Loucy (cell line): ENCODE measurements around the gene AHCY.
"Not testable (repeated sequence)": the region's sequence is repeated elsewhere in the genome, so short reads cannot be mapped to it uniquely, and the experiment has no call there.

Source experiments
- H2AFZ ChIP-seq: fragments of 200-600 bp; sonication (generic); 2 replicates; pipeline ENCODE4 v1.6.0; 2016; ENCODE audit warnings: antibody characterized with exemption, mild to moderate bottlenecking, low read length, moderate library complexity
- H3F3A ChIP-seq: fragments of 200-600 bp; 2 replicates; pipeline ENCODE4 v1.6.0; 2016; ENCODE audit warnings: antibody characterized with exemption, low read depth, mild to moderate bottlenecking
- H3K27me3 ChIP-seq: fragments of 200-600 bp; sonication (generic); 2 replicates; pipeline ENCODE4 v1.6.1; 2014; ENCODE audit warnings: low read length, mild to moderate bottlenecking; ENCODE audit not compliant: insufficient read depth, poor library complexity, severe bottlenecking
- H3K36me3 ChIP-seq: fragments of 200-600 bp; sonication (generic); 2 replicates; pipeline ENCODE4 v1.6.1; 2016; ENCODE audit warnings: low read length; ENCODE audit not compliant: insufficient read depth
- H3K4me1 ChIP-seq: fragments of 200-600 bp; sonication (generic); 2 replicates; pipeline ENCODE4 v1.5.1; 2014; ENCODE audit warnings: low read length, mild to moderate bottlenecking; ENCODE audit not compliant: insufficient read depth, poor library complexity, severe bottlenecking
- H3K4me2 ChIP-seq: fragments of 200-600 bp; sonication (generic); 2 replicates; pipeline ENCODE4 v1.6.0; 2014; ENCODE audit warnings: antibody characterized with exemption, low read length, low read depth, mild to moderate bottlenecking; ENCODE audit not compliant: poor library complexity, severe bottlenecking
- H3K4me3 ChIP-seq: fragments of 200-600 bp; sonication (generic); 2 replicates; pipeline ENCODE4 v1.5.1; 2014; ENCODE audit warnings: low read length, mild to moderate bottlenecking, mixed read lengths; ENCODE audit not compliant: poor library complexity, severe bottlenecking
- H3K79me2 ChIP-seq: fragments of 200-600 bp; sonication (generic); 2 replicates; pipeline ENCODE4 v1.6.1; 2014; ENCODE audit warnings: low read length; ENCODE audit not compliant: insufficient read depth
- H3K9ac ChIP-seq: fragments of 200-600 bp; sonication (generic); 2 replicates; pipeline ENCODE4 v1.6.0; 2014; ENCODE audit warnings: mild to moderate bottlenecking, low read depth, low read length, moderate library complexity; ENCODE audit not compliant: poor library complexity, severe bottlenecking
- H3K9me2 ChIP-seq: fragments of 200-600 bp; sonication (generic); replicated peaks from 2 replicates; pipeline ENCODE4 v1.6.1; 2016; ENCODE audit warnings: low read depth, low read length, mixed read lengths
- H3K9me3 ChIP-seq: fragments of 200-600 bp; sonication (generic); 2 replicates; pipeline ENCODE4 v1.6.1; 2014; ENCODE audit warnings: mild to moderate bottlenecking, antibody characterized with exemption, low read length, low read depth; ENCODE audit not compliant: insufficient read depth
- H4K20me1 ChIP-seq: fragments of 200-600 bp; sonication (generic); 2 replicates; pipeline ENCODE4 v1.6.0; 2014; ENCODE audit warnings: antibody characterized with exemption, low read length, mild to moderate bottlenecking; ENCODE audit not compliant: insufficient read depth, poor library complexity, severe bottlenecking
- EZH2phosphoT487 ChIP-seq: fragments of 200-600 bp; IDR thresholded peaks from 2 replicates; pipeline ENCODE4 v1.6.1; 2018; ENCODE audit warnings: antibody characterized with exemption, mild to moderate bottlenecking, moderate library complexity, borderline replicate concordance
- TF ChIP-seq, protein P1 (sequence below): fragments of 200-600 bp; sonication (generic); conservative IDR thresholded peaks from 2 replicates; pipeline ENCODE4 v1.5.1; 2014; ENCODE audit warnings: mild to moderate bottlenecking, antibody characterized with exemption, low read length

AHCY gene

GRCh38 chr20:34260208-34260942 is 42.8 kb downstream of the AHCY start:
- H4K20me1 ChIP-seq: no peaks in the 10 kb centered on the region
- no peak overlapping the region for H3K4me2 ChIP-seq
- H3K4me3 ChIP-seq: no peak overlapping the region
- no peaks in the 10 kb centered on the region for H3K9me3 ChIP-seq
- no peaks in the 10 kb centered on the region for H3K79me2 ChIP-seq
- H3K36me3 ChIP-seq: no peaks in the 10 kb centered on the region
- H3K27me3 ChIP-seq: no peaks in the 10 kb centered on the region
- H3K9ac ChIP-seq: no peak overlapping the region
- TF ChIP-seq EZH2phosphoT487: no peak
- TF ChIP-seq, protein P1, sequence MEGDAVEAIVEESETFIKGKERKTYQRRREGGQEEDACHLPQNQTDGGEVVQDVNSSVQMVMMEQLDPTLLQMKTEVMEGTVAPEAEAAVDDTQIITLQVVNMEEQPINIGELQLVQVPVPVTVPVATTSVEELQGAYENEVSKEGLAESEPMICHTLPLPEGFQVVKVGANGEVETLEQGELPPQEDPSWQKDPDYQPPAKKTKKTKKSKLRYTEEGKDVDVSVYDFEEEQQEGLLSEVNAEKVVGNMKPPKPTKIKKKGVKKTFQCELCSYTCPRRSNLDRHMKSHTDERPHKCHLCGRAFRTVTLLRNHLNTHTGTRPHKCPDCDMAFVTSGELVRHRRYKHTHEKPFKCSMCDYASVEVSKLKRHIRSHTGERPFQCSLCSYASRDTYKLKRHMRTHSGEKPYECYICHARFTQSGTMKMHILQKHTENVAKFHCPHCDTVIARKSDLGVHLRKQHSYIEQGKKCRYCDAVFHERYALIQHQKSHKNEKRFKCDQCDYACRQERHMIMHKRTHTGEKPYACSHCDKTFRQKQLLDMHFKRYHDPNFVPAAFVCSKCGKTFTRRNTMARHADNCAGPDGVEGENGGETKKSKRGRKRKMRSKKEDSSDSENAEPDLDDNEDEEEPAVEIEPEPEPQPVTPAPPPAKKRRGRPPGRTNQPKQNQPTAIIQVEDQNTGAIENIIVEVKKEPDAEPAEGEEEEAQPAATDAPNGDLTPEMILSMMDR: no peak
- no peaks in the 10 kb centered on the region for H3F3A ChIP-seq
- H3K4me1 ChIP-seq: no peaks in the 10 kb centered on the region
- H3K9me2 ChIP-seq: no peaks in the 10 kb centered on the region
- no peak overlapping the region for H2AFZ ChIP-seq

DNA sequence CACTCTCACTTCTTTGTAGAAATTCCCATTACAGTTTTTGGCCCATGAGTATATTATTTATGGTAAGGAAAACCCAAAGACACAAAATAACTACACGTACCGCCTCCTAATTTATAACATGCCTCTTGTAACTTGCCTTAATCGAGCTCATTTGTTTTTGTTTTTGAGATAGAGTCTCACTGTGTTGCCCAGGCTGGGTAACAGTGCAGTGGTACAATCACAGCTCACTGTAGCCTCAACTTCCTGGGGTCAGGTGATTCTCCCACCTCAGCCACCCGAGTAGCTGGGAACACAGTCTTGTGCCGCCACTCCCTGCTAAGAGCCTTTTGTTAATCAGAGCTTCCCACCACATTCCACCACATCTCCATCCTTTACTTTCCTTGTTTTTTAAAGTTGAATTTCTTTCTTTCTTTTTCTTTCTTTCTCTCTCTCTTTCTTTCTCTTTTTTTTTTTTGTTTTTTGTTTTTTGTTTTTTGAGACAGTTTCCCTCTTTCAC is 46.5 kb downstream of the AHCY start:
- H3K4me3 ChIP-seq: no peak overlapping the region
- no peak for TF ChIP-seq EZH2phosphoT487
- TF ChIP-seq, protein P1: no peak
- no peaks in the 10 kb centered on the region for H3F3A ChIP-seq
- no peaks in the 10 kb centered on the region for H3K27me3 ChIP-seq
- H3K4me1 ChIP-seq: no peaks in the 10 kb centered on the region
- H2AFZ ChIP-seq: no peak overlapping the region
- no peaks in the 10 kb centered on the region for H3K36me3 ChIP-seq
- H3K9ac ChIP-seq: no peak overlapping the region
- H3K9me3 ChIP-seq: no peaks in the 10 kb centered on the region
- no peaks in the 10 kb centered on the region for H3K79me2 ChIP-seq
- H3K9me2 ChIP-seq: no peaks in the 10 kb centered on the region
- no peaks in the 10 kb centered on the region for H4K20me1 ChIP-seq
- H3K4me2 ChIP-seq: no peak overlapping the region

DNA sequence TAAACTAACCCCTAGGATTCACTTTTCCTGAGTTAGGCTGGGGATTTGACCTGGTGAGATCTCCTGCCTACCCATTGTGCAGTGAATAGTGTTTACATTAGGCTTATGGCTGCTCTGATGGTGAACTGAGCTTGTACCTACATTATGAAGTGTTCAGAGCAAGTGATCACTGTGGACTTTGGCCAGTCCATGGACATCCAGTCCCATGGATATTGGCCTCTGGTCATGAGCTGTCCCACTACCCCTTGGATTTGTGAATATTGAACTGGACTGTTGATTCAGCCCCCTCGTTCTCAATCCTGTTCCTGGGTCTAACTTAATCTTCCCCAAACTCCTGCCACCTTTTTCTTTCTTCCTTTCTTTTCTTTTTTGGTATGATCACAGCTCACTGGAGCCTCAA is 48.2 kb downstream of the AHCY start:
- no peaks in the 10 kb centered on the region for H3K79me2 ChIP-seq
- no peak overlapping the region for H2AFZ ChIP-seq
- H3K4me2 ChIP-seq: no peak overlapping the region
- H3F3A ChIP-seq: no peaks in the 10 kb centered on the region
- H3K9me2 ChIP-seq: no peaks in the 10 kb centered on the region
- no peak overlapping the region for H3K4me3 ChIP-seq
- no peaks in the 10 kb centered on the region for H4K20me1 ChIP-seq
- TF ChIP-seq, protein P1: no peak
- TF ChIP-seq EZH2phosphoT487: no peak
- H3K36me3 ChIP-seq: no peaks in the 10 kb centered on the region
- H3K27me3 ChIP-seq: no peaks in the 10 kb centered on the region
- H3K9ac ChIP-seq: no peak overlapping the region
- H3K9me3 ChIP-seq: no peaks in the 10 kb centered on the region
- H3K4me1 ChIP-seq: no peaks in the 10 kb centered on the region

DNA sequence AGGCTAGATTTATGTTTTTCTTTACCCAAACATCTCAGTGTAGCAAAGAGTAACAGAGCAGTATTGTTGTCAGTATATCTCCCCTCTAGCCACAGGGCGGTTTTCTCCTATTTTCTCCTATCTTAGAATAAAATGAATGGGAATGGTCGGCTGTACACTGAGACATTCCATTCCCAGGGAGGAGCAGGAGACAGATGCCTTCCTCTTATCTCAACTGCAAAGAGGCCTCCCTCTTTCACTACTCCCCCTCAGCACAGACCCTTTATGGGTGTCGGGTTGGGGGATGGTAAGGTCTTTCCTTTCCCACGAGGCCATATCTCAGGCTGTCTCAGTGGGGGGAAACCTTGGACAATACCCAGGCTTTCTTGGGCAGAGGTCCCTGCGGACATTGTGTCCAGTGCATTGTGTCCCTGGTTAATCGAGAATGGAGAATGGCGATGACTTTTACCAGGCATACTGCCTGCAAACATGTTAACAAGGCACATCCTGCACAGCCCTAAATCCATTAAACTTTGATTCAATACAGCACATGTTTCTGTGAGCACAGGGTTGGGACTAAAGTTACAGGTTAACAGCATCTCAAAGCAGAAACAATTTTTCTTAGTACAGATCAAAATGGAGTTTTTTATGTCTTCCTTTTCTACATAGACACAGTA is 50.6 kb downstream of the AHCY start:
- H3K27me3 ChIP-seq, H4K20me1 ChIP-seq, H3K9me3 ChIP-seq, H3K4me3 ChIP-seq, H3F3A ChIP-seq, H3K36me3 ChIP-seq, H2AFZ ChIP-seq, H3K9ac ChIP-seq, H3K79me2 ChIP-seq, H3K4me1 ChIP-seq, H3K9me2 ChIP-seq, H3K4me2 ChIP-seq: not testable (repeated sequence)
